Upper lobe of left lung (tissue), 4 donors: Measurements from ENCODE around the gene IRAK4.

Experiments used
- EP300 ChIP-seq, 4 donors: sonication (generic); formaldehyde crosslinking; IDR thresholded peaks; one replicate each; pipeline ENCODE4 v1.5.1; 2017; ENCODE audit warnings: antibody characterized with exemption in 4 of 4, control low read depth in 2 of 4
- POLR2A ChIP-seq, 4 donors: fragments of 450-650 bp; IDR thresholded peaks; one replicate each; pipeline ENCODE4 v1.5.1; 2016 to 2017; ENCODE audit warnings: antibody characterized with exemption in 4 of 4, mild to moderate bottlenecking in 2 of 4
- POLR2AphosphoS5 ChIP-seq, 2 donors: sonication (generic); formaldehyde crosslinking; IDR thresholded peaks; one replicate each; pipeline ENCODE4 v1.5.1; 2017; ENCODE audit warnings: antibody characterized with exemption in 2 of 2
- TF ChIP-seq, protein P1 (sequence below), 6 experiments: fragments of 450-650 bp in 4 of 6; fragments of 200-600 bp in 2 of 6; sonication (generic) in 2 of 6; IDR thresholded peaks; one replicate each; pipeline ENCODE4 v1.5.1; 2016 to 2019; ENCODE audit warnings: antibody characterized with exemption in 6 of 6

DNA sequence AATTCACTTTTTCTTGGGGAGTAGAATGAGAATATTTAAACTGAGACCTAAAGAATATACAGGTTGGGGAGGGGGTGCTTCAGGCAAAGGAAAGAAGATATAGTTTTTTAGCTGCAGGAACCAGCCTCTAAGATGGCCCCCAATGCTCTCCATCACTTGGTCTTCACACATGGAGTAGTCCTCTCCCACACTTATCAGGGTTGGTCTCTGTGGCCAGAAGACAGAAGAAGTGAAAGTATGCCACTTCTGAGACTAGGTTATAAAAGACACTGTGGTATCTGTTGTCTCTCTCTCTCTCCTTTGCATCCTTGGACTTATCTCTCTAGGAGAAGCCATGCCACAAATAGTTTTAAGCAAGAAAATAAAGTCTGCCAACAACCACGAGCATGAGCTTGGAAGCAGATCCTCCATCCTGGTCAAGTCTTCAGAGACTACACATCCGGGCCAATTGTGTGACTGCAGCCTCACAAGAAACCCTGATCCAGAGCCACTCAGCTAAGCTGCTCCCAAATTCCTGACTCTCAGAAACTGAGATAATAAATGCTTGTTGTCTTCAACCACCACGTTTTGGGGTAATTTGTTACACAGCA lies 18.1 kb upstream of the IRAK4 start:
- TF ChIP-seq POLR2A (IDR thresholded peaks at IDR 0.05): no peak
- TF ChIP-seq, protein P1, sequence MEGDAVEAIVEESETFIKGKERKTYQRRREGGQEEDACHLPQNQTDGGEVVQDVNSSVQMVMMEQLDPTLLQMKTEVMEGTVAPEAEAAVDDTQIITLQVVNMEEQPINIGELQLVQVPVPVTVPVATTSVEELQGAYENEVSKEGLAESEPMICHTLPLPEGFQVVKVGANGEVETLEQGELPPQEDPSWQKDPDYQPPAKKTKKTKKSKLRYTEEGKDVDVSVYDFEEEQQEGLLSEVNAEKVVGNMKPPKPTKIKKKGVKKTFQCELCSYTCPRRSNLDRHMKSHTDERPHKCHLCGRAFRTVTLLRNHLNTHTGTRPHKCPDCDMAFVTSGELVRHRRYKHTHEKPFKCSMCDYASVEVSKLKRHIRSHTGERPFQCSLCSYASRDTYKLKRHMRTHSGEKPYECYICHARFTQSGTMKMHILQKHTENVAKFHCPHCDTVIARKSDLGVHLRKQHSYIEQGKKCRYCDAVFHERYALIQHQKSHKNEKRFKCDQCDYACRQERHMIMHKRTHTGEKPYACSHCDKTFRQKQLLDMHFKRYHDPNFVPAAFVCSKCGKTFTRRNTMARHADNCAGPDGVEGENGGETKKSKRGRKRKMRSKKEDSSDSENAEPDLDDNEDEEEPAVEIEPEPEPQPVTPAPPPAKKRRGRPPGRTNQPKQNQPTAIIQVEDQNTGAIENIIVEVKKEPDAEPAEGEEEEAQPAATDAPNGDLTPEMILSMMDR (IDR thresholded peaks at IDR 0.05): no peak
- no peak for TF ChIP-seq POLR2AphosphoS5 (IDR thresholded peaks at IDR 0.05)
- no peak for TF ChIP-seq EP300 (IDR thresholded peaks at IDR 0.05)
